DMS 273 treated with DMSO at 0.1 percent for 48 hours (cell line): ENCODE data around the gene DGKI.

Source experiments
- DNase-seq: peaks from one replicate; lab custom pipeline; 2025; lab: John Stamatoyannopoulos, UW

Gene DGKI

DNA sequence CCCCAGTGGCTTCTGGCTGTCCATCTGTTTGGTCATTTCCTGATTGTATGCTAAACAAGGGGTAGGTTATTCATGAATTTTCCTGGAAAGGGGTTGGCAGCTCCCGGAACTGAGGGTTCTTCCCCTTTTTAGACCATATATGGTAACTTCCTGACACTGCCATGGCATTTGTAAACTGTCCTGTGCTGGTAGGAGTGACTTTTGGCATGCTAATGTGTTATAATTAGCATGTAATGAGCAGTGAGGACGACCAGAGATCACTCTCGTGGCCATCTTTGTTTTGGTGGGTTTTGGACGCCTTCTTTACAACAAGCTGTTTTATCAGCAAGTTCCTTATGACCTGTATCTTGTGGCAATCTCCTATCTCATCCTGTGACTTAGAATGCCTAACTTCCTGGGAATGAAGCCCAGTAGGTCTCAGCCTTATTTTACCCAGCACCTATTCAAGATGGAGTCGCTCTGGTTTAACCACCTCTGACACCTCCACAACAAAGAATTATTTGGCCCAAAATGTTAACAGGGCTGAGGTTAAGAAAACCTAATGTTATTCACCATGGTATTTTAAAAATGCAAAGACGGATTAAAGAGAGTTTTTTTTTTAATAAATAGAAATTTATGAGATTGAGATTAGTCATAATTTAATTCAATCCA is 500.9 kb downstream of the DGKI start:
- no peak for DNase-seq

DNA sequence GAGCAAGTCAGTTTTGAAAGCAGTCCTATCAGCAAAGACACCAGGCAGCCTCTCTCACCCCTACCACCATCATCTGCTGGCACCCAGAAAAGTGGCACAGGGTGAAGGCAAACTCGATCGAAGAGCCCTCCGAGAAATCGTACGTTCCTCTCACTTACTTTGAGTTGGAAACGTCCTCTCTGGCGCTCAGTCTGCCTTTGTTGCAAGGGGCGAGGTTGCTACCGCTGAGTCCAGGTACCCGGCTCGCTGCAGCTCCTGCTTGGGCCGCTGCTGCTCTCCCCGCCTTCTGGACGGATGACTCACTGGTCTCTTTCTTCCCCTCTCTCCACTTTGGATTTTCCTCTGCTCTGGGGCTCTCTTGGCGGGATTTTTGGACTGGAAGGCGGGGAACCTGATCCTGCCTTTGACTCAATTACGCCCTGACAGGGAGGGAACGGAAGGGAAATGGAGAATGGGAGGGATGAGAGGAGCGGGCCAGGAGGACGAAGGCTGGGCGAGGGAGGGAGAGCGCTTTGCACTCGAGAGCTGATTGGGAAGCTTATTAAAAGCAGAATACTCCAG is 503.4 kb downstream of the DGKI start, which contains the start of gene PTN:
Gene PTN, minus strand, starts transcription at position 453 of the 561 bp plus-strand sequence. CDS start 88,760 bp downstream, outside the sequence.
- no peak for DNase-seq

DNA sequence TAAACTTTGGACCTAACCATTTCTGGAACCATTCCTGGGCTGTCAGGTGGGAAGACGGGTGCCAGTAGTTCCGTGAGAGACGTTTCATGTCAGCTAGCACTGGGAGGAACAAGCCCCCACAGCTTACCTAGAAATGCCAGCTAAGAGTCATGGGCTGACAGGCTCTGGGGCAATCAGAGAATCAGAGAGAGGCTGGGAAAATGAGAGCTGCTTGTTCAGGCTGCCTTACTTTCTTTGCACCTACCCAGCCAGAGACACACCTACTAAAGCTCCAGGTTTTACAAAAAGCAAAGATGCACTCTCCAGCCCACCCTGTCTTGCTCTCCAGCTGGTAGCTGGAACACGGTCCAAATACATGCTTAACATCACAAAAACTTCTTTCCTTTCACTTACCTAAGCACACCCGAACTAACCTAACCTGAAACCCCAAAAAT is 503.9 kb downstream of the DGKI start:
- no peak for DNase-seq

DNA sequence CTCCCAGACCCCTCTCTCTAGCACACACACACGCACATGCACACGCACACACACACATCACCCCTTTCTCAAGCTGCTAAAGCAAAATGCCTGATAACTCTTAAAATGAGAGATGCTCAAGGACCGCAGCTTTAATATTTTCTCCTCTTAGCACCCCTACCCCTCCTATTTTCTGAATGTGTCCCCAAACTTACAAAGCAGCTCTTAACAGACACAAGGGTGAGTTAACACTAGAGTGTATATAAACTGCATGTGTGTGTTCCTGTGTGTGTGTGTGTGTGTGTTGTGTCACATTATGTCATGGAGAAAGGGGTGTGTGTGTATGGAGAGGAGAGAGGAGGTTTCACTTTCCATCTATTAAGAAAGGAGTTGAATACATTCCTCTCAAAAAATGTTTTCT is 504.5 kb downstream of the DGKI start:
- DNase-seq: no peak

DNA sequence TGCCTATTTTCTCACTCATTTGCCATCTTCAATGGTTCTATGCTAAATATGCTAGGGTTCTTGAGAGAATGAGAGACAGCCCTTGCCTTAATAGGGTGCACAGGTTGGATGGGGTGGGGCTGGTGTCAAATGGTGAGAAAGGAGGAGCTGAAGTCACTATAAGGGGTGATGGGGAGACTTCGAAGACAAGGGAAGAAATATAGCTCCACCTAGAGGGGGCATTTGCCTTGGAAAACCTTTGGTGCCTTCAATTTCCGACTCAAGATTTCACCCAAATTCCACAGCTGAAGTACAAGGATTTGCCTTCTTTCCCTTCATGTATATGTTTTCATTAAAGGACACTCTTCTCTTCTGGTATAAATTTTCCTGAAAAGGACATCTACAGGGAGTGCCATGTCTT is 508.9 kb downstream of the DGKI start:
- DNase-seq: no peak

DNA sequence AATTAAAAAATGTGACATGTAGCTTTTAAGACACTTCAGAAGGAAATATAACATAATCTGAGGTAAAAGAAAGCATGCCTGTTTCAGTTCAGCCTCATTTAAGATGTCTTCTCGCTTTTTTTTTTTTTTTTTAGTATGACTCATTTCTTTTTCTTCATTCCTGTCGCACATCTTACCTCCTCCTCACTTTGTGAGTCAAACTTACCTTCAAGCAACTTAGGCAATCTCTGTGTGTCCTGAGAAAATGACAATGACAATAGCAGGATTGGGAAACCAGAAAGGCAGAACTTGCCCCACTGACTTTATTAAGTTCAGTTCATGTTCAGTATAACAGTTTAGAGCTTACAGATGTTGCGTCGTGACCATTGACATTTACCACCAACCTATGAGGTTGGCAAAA is 511.0 kb downstream of the DGKI start:
- DNase-seq: no peak

DNA sequence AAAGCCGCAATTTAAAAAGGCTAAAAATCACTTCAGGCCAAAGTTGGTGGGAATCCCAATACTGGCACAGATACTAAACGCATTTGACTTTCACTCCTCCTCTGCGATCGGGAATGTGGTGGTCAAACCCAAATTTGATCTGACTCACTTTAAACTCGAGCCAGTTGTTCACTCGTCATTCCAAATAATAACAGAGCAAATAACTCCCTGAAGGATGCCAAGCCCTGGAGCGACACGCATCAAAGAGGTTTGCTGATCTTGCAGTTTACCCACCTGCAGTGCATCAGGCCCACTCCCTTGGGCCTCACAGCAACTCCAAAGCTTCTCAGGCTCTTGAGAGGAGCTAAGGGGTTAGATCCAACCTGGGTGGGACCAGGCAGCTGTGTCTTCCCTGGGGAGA is 515.4 kb downstream of the DGKI start:
- DNase-seq: no peak
